GM18909 (cell line): ENCODE measurements around the gene RNF38.
"Not testable (repeated sequence)": the region's sequence is repeated elsewhere in the genome, so short reads cannot be mapped to it uniquely, and the experiment has no call there.

Source experiments
- ATAC-seq: cut with Tn5 transposase; IDR thresholded peaks from one replicate; pipeline ENCODE4 v1.9.1; 2021; ENCODE audit warnings: mild to moderate bottlenecking; ENCODE audit not compliant: unreplicated experiment, poor library complexity

Gene RNF38

DNA sequence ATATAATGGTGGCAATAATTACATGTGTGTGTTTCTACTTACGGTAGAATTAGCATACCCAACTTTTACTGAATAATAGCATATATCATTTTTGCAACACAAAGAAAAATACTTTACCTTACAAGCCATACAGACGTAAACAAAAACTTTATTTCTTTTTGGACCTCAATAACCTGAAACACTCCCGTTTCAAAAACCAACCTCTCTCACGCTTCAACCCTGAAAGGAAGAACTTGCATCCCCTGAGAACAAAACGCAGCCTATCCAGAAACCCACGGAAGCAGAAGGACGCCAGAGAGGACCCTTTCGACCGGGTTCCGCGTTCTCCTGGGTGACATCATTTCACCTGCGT is at the start of gene RNF38:
Gene RNF38 (minus strand): TSS at position 290 of the 352 bp plus-strand sequence. CDS start 161 bp downstream, at position 129.
- no peak for ATAC-seq

DNA sequence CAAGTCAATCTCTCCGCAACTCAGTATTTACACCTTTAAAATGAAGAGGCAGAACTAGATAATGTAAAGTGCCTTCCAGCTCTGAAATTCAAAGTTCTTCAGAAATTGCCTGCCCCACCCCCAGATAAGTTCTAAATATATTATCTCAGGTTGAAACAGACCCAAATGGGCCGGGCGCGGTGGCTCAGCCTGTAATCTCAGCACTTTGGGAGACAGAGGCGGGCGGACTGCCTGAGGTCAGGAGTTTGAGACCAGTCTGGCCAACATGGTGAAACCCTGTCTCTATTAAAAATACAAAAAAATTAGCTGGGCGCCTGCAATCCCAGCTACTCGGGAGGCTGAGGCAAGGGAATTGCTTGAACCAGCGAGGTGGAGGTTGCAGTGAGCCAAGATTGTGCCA is 48.5 kb upstream of the RNF38 start:
- ATAC-seq, result not testable (repeated sequence)

DNA sequence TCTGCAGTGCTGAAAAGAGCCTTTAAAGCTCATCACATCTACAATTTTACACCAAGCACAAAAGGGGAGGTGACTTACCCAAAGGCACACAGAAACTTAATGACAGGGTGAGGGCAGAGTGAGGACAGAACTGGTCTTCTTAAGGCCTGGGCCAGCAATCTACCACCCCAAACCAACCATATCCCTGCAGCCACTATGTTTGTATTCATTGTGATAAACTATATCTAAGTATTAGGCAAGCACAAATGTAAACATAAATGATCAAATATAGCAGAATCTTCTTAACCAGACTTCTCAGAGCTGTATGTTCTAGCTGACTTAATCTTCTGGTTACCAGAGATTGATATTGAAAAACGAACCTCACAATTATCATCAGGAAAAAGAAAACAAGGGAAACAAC is 47.9 kb upstream of the RNF38 start:
- ATAC-seq, result no peak

DNA sequence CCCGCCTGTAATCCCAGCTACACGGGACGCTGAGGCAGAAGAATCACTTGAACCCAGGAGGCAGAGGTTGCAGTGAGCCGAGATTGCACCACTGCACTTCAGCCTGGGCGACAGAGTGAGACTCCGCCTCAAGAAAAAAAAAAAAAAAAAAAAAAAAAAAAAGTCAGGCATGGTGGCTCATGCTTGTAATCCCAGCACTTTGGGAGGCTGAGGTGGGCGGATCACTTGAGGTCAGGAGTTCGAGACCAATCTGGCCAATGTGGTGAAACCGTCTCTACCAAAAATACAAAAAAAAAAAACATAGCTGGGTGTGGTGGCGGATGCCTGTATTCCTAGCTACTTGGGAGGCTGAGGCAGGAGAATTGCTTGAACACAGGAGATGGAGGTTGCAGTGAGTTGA is 46.6 kb upstream of the RNF38 start:
- ATAC-seq, result not testable (repeated sequence)

DNA sequence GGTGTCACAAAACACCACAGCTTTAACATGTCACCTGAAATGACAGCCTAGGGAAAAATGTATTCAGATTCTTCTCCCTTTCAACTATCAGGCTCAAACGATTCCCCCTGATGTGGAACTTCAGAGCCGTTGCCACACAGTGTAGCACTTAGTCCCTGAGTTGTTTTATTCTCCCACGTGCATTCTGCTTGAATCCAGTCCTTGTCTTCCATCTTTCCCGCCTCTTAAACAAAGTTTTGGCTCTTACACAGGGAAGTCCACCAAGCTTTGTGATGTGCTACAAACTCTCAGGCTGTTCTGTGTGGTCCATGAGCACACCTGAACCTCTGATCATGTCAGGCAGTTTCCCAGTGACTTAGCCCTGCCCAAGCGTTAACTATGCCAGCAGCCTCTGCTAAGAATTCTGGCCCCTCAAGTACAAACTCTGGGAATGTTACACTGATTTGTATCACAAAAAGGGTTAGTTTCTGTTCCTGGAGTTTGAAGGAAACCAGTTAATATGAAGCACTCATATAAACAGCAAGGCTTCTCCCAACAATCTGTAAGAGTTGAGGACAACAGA is 45.8 kb upstream of the RNF38 start:
- ATAC-seq, result no peak

DNA sequence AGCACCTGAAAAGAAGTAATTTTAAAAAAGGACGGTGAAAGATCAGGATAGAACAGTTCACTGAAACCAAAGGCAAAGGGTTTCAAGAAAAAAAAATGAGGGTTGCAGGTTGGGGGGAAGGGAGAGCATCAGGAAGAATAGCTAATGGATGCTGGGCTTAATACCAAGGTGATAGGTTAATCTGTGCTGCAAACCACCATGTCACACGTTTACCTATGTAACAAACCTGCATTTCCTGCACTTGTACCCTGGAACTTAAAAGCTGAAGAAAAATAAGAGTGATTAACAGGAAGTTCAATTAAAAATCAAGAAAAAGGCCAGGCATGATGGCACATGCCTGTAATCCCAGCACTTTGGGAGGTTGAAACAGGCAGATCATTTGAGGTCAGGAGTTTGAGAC is 44.1 kb upstream of the RNF38 start:
- ATAC-seq, result no peak

DNA sequence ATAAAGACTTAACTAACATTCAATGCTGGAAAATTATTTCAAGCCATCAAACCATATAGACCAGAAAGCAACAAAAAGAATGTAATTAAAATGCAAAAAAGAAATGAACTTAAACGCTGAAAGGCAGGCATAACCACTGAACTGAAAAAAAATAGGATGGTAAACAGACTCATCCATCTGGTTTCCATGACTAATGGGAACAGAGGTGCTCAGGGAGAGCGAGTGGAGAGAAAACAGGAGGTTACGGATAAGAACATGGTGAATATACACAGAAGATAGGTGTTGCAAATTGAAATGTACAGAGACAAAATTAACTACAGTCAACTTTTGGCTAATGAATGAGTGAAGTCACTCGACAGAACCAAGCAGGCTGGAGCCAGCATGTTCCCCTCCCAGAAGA is 43.5 kb upstream of the RNF38 start:
- no peak for ATAC-seq

DNA sequence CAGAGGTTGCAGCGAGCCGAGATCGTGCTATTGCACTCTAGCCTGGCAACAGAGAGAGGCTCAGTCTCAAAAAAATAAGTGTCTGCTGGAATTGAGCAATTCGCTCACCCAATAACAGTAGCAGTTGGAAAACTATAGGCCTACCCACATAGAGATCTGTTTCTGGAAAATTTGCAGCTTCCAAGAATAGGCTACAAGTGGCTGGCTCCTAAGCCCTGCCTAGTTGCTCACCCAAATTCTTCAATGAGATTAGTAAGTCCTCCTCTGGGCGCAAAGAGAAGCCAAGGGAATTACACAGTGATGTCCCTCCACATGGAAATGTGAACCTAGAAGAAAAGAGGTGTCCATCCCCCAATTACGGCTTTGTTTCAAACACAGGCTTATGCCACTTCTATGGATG is 42.6 kb upstream of the RNF38 start:
- ATAC-seq, result no peak

DNA sequence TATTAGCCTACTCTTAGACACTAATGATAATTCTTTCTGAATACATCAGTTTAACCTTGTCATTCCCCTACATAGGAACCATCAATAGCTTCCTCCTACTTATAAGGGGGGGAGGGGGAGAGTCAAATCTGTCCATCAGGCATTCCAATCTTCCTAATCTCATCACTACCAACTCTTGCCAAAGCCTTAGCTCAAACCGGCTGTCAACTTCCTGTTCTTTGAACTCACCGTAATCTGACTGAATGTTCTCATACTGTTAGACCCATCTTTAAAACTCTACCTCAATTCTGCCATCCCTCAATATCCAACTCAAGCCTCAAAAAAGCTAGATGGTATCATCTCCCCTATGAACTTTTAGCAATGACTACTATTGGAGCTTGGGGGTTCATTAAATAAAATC is 41.9 kb upstream of the RNF38 start:
- ATAC-seq, result no peak

DNA sequence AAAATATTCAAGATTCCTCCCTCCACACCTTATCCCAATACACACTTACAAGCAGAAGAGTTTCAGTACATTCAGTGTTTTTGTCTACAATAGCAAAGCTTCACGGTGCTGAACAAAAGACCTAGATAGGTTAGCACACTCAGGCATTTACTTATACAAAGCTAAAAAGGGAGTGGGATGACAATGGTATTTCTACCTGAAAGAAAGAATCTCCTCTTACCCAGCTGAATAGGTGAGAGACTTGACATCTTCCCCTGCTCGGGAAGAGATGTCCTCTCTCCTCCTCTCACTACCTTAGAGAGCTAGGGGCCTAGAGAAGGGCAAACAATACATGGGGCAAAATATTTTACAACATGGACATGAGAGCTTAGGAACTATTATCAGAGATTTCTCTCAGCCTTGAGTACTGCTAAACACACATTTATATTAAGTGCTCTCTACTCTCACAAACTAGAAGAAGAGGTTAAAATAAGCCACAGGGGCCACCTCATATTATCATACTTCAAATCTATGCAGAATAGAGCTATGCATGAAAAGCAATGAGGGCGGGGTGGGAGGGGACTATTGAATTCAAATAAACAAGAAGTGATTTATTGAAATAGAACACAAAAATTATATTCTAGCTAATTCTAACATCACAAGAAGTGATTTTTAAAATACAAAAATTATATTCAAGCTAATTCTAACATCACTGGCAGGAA is 38.6 kb upstream of the RNF38 start:
- no peak for ATAC-seq

DNA sequence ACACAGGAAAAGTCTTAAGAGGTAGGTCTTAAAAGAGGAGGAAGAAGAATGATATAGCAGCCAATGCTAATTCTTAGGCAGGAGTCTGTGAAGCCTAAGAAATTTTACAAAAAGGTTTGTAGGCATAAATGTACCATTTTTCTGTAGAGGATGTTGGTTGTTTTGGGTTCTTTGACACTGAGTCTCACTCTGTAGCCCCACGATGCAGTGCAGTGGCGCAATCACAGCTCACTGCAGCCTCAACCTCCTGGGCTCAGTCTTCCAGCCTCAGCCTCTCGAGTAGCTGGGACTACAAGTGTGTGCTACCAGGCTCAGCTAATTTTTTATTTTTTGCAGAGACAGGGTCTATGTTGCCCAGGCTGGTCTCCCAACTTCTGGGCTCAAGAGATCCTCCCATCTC is 37.7 kb upstream of the RNF38 start:
- no peak for ATAC-seq

DNA sequence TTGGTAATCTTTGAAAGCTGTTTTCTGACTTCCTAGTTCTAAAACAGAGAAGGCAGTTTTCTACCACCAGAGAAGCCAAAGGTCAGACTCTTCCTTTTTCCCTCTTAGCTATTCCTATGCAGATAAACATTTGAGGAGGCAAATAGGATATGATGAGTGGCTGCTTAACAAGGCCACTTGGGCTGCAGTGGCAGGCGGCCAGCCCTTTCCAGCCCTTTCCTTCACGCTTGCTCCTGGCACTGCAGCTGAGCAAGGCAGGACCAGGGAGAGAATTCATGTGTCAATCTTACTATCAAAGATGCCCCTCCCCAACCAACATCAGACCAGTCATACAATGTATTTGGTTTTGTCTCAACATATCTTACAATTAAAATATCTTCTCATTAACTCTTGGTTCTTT is 36.8 kb upstream of the RNF38 start:
- no peak for ATAC-seq

DNA sequence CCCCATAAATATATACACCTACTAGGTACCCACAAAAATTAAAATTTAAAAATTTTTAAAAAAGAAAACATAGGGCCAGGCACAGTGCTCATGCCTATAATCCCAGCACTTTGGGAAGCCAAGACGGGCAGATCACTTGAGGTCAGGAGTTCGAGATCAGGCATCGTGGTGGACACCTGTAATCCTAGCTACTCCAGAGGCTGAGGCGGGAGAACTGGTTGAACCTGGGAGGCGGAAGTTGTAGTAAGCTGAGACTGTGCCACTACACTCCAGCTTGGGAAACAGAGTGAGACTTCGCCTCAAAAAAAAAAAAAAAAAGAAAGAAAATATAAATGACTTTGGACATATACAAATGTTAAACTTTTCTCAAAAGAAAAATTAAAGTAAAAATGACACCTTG is 33.3 kb upstream of the RNF38 start:
- no peak for ATAC-seq

DNA sequence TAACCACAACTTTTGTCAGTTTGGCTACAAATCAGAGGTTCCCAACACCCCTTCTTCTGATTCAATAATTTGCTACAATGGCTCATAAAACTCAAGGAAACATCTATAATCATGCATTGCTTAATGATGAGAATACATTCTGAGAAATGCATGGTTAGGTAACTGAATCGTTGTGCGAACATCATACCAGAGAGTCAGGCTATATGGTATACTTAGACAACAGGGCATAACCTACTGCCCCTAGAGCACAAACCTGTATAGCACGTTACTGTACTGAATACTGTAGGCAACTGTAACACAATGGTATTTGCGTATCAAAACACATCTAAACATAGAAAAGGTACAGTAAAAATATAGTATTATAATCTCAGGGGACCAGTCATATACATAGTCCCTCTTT is 31.0 kb upstream of the RNF38 start:
- no peak for ATAC-seq

DNA sequence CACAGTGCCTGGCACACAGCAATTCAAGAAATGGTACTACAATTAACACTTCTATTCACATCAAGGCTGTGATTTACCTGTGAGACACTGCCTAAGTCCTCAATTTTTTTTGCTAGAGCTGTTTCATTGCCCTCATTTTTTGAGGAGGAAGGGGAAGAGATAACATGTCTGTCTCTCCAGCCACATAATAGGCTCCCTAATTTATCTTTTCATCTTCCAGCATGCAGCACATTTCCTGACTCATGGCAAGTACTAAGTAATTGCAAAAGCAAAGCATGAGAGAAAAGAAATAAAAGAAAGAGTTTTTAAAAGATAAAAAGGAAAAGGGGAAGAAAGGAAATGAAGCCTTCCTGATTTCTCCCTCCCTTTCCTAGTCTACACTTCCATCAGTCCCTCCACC is 26.9 kb upstream of the RNF38 start:
- no peak for ATAC-seq

DNA sequence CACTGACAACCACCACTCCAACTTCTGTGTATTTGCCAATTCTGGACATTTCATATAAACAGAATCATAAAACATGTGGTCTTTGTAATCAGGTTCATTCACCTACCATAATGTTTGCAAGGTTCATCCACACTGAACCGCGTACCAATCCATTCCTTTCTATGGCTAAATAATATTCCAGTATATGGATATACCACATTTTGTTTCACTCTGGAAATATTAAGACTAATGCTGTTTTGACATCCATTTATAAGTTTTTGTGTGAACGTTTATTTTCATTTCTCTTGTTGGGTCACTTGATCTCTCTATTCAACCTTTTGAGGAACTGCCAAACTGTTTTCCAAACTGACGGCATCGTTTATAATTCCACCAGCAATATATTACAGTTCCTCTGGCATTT is 26.3 kb upstream of the RNF38 start:
- ATAC-seq, result no peak

DNA sequence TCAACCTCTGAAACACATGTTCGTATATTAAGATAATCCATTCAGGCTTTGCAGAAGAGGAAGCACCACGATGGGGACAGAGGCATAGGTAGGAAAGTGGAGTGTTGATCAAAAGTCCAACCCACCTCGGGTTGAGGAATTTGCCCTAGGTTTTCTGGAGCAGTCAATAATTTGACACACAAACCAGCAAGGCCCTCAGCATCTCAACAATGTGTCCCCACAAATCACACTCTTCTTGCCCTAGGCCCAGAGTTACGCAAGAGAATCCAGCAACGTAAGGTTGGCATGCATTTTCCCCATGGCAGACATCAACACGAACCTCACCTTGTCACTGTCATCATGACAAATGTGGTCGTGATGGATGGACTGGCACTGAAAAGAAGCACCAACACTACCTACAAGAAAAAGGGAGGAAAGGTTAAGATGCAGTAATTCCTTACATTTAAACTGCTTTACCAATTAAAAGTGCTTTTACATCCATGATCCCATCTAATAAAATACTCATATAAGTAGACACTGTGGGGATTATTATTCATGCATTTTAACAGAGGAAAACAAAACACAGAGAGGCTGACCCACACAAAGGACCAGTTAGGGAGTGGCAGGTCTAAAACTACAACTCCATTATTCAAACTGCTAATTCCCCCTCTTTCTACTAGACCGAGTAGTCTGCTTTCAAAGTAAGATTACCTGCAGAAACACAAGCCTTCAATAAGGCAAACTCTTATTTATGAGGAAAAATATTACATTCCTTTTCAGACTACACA is 24.4 kb upstream of the RNF38 start:
- no peak for ATAC-seq

DNA sequence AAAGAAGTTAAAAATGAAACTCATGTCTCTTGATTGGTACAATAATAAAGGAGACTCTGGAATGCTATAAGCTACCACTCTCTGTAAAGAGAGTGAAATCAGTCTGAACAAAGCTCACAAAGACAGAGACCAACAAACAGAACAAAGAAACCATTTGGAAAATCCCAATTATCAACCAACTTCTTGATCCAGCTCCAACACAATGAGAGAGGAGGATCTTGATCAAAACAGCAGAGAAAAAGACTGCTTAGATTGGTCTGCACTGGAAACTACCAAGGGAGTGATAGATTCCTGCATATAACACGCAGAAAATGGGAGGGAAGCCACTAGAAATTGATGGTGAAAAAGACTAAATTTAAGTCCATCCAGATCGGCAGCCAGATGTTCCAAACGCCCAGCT is 23.1 kb upstream of the RNF38 start:
- no peak for ATAC-seq

DNA sequence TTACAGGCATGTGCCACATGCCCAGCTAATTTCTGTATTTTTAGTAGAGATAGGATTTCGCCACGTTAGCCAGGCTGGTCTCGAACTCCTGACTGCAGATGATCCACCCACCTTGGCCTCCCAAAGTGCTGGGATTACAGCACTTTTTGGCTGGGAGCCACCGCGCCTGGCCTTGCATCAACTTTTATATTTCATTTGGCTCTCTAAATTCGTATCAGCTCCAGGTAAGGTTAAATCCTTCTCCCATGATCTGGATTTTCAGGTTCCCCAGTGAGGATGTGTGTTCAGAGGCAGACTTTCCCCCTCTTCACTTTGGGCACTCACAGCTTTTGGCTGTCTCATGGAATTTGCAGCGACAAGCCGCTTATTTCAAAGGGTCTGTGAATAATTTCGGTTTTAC is 16.8 kb upstream of the RNF38 start:
- ATAC-seq, result no peak

DNA sequence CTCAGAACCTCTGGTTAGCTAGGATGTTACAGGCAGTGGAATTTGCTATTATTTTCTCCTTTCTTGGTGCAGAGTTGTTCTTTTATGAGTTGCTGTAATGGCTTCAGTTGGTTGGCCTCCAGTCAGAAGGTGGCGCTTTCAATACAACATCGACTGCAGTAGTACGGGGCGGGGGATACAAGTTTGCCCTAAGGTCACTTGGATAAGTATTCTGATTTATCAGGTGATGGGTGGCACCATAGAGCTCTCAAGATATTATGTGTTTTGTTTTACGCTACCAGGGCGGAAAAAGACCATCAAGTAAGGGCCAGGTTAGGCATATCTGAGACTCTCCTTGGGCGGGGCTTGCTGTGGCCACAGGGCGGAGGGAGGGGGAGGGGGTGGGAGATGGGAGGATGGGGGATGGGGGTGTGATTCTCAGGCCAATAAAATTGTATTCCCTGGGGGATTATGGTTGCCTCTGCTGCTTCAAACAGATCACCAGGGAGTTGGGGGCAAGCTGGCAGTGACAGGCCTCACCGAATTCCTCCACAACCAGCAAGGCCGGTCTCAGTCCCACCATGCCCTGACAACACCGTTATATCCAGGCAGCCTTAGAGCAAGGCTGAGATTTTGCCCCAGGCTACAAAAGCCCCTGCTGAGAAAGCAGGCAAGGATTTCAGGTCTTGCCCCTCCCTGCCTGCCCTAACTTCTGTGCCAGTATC is 15.9 kb upstream of the RNF38 start:
- no peak for ATAC-seq

DNA sequence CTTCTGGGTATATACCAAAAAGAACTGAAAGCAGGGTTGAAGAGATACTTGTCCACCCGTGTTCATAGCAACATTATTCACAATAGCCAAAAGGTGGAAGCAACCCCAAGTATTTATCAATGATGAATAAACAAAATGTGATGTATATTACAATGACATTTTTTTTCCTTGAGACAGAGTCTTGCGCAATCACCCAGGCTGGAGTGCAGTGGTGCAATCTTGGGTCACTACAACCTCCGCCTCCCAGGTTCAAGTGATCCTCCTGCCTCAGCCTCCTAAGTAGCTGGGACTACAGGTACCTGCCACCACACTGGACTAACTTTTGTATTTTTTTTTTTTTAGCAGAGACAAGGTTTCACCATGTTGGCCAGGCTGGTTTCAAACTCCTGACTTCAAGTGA is 11.3 kb upstream of the RNF38 start:
- not testable (repeated sequence) for ATAC-seq
